ENCODE data around the gene MRTFA.
"Not testable (repeated sequence)": the region's sequence is repeated elsewhere in the genome, so short reads cannot be mapped to it uniquely, and the experiment has no call there.

MRTFA gene

DNA sequence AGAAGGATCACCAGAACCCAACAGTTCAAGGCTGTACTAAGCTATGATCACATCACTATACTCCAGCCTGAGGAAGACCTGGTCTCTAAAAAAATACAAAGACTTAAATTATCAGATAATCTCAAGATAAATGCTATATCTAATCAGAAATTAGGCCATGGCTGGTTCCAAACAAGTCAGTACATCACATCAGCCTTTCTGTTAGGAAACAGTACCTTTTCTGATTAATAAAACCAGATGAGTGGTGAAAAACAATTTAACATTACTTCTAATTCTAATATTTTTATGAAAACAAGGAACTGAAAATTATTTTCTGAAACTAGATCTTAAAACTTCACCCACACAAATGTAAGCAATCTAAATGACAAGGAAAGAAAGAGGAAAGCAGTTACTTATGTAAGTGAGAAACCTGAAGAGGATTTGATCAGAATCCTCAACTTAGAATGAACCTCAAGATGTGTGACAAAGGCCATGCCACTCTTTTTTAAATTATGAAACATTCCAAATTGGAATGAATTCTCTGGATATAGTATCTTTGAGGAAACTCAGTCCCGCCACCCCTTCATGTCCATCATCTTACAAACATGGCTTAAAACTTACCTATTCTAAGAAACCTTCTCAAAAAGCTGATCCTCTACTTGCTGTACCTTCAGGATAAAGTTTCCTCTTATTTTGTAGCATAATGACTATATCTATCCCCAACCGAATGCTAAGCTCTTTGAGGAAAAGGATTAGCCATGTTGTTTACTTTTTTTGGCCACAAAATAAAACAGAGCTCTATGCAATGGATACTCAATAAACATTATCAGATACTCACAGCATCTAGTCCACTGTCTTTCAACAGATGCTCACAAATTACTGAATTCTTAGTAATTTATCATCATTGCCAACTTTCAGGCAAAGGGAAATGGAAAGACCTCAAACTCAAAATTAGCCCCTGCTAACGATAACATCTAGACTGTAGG is 132.0 kb downstream of the MRTFA start:
- DNase-seq (ENCODE audit: low read depth) = no peak
- no peak for TF ChIP-seq CTCF (IDR thresholded peaks at IDR 0.05; ENCODE audit: low read depth, low read length, missing control alignments)
- H3K4me3 ChIP-seq (ENCODE audit: low read depth, low read length) = no peak overlapping the region

DNA sequence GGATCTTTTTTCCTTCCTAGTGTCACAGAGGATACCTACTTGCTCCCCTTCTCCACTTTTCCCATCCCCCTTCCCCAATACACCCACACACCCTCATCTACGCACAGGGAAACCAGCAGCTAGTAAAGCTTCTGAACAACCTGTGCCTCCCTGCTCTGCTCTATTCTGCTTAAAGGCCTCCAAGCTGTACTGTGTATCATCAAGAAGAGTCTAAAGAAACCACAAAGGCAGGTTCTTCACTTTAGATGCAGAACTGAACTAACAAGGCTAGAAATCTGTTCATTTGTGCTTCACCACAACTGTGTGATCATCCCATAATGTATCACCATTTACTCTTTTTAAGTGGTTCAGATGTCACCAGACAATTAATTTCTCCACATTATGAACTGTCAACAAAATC is 133.6 kb downstream of the MRTFA start:
- no peak for DNase-seq (ENCODE audit: low read depth)
- no peak overlapping the region for H3K4me3 ChIP-seq (ENCODE audit: low read depth, low read length)
- TF ChIP-seq CTCF (IDR thresholded peaks at IDR 0.05; ENCODE audit: low read depth, low read length, missing control alignments) = no peak

- not testable (repeated sequence) for H3K4me3 ChIP-seq (ENCODE audit: low read depth, low read length); DNase-seq (ENCODE audit: low read depth)
These were observed 136.1 kb downstream of the MRTFA start for GRCh38 chr22:40500465-40500786.

GRCh38 chr22:40499209-40499623 is 137.3 kb downstream of the MRTFA start:
- TF ChIP-seq CTCF (IDR thresholded peaks at IDR 0.05; ENCODE audit: low read depth, low read length, missing control alignments) = no peak
- peak; percentile 42 for DNase-seq (ENCODE audit: low read depth)
- H3K4me3 ChIP-seq (ENCODE audit: low read depth, low read length) = no peak overlapping the region

- TF ChIP-seq CTCF (IDR thresholded peaks at IDR 0.05; ENCODE audit: low read depth, low read length, missing control alignments) = no peak
- peak; percentile 21 for DNase-seq (ENCODE audit: low read depth)
- no peak overlapping the region for H3K4me3 ChIP-seq (ENCODE audit: low read depth, low read length)
These were observed 137.9 kb downstream of the MRTFA start for GRCh38 chr22:40498420-40499208.

- no peak overlapping the region for H3K4me3 ChIP-seq (ENCODE audit: low read depth, low read length)
- TF ChIP-seq CTCF (IDR thresholded peaks at IDR 0.05; ENCODE audit: low read depth, low read length, missing control alignments) = no peak
- DNase-seq (ENCODE audit: low read depth) = no peak
These were observed 143.1 kb downstream of the MRTFA start for GRCh38 chr22:40493441-40493840.

GRCh38 chr22:40491990-40492631 is 144.4 kb downstream of the MRTFA start:
- TF ChIP-seq CTCF (IDR thresholded peaks at IDR 0.05; ENCODE audit: low read depth, low read length, missing control alignments) = no peak
- DNase-seq (ENCODE audit: low read depth) = peak; percentile 91
- no peak overlapping the region; the same call in 1 of the 2 replicates for H3K4me3 ChIP-seq (ENCODE audit: low read depth, low read length)

Data from GM12864 (cell line).